HepG2 (cell line): ENCODE results near the gene PKD1L1.

Source experiments
- CTCF ChIP-seq: sonication (generic); formaldehyde crosslinking; IDR thresholded peaks from 2 replicates; pipeline ENCODE4 v1.5.0; 2020; ENCODE audit warnings: mild to moderate bottlenecking, missing genetic modification reagents, moderate library complexity
- IRF2 ChIP-seq: IDR thresholded peaks from 2 replicates; pipeline ENCODE4 v1.6.1; 2018; ENCODE audit warnings: missing genetic modification reagents, missing compliant biosample characterization
- MAX ChIP-seq: IDR thresholded peaks from 2 replicates; pipeline ENCODE4 v1.6.1; 2012; ENCODE audit warnings: inconsistent platforms
- NR2C2 ChIP-seq: sonication (generic); formaldehyde crosslinking; IDR thresholded peaks from 2 replicates; pipeline ENCODE4 v1.4.0; 2020; ENCODE audit warnings: missing genetic modification reagents, mild to moderate bottlenecking, moderate library complexity, borderline replicate concordance
- POLR2AphosphoS2 ChIP-seq: IDR thresholded peaks from 2 replicates; pipeline ENCODE4 v1.6.1; 2011; ENCODE audit warnings: low read depth, low read length, improper control_type of control experiment
- SOX13 ChIP-seq, 3 experiments: fragments of 450-650 bp in 1 of 3; sonication (generic) in 1 of 3; formaldehyde crosslinking in 1 of 3; IDR thresholded peaks in 2 of 3; conservative IDR thresholded peaks in 1 of 3; 2 replicates each; pipeline versions ENCODE4 v1.5.0 to v1.6.1; 2016 to 2020; ENCODE audit warnings: antibody characterized with exemption in 1 of 3, mild to moderate bottlenecking in 1 of 3, missing compliant biosample characterization in 1 of 3, missing genetic modification reagents in 1 of 3, moderate library complexity in 1 of 3
- TAF1 ChIP-seq: sonication (generic); formaldehyde crosslinking; IDR thresholded peaks from 2 replicates; pipeline ENCODE4 v1.4.0; 2020; ENCODE audit warnings: missing genetic modification reagents
- ZNF224 ChIP-seq: sonication (generic); formaldehyde crosslinking; IDR thresholded peaks from 2 replicates; pipeline ENCODE4 v1.5.0; 2020; ENCODE audit warnings: mild to moderate bottlenecking, missing genetic modification reagents
- ZNF235 ChIP-seq: sonication (generic); formaldehyde crosslinking; IDR thresholded peaks from 2 replicates; pipeline ENCODE4 v1.8.1; 2023; ENCODE audit warnings: mild to moderate bottlenecking, missing genetic modification reagents, borderline replicate concordance

GRCh38 chr7:47809387-47809786 lies 138.9 kb downstream of the PKD1L1 start:
- TF ChIP-seq SOX13 (IDR thresholded peaks at IDR 0.05) = no peak
- no peak for TF ChIP-seq SOX13 (CRISPR knock-in tag; conservative IDR thresholded peaks at IDR 0.05 in 1 of 2, IDR thresholded peaks at IDR 0.05 in 1 of 2)
- no peak for TF ChIP-seq POLR2AphosphoS2
- TF ChIP-seq CTCF (CRISPR knock-in tag) = no peak
- TF ChIP-seq ZNF235 (CRISPR knock-in tag) = no peak
- no peak for TF ChIP-seq NR2C2
- no peak for TF ChIP-seq IRF2 (CRISPR knock-in tag)
- no peak for TF ChIP-seq TAF1
- TF ChIP-seq ZNF224 (CRISPR knock-in tag) = no peak
- TF ChIP-seq MAX = no peak
